Fibroblast of lung (primary cell): ENCODE data around the gene S100A7A. TPM values are rescaled to one million over a fixed set of nuclear protein-coding genes. Genes with fewer than 3 reads are reported as not detected.

Experiments used
- DNase-seq, 2 donors: peaks; one replicate each; pipeline versions ENCODE4 v3.0.0 to v3.0.0-alpha.2; 2010; ENCODE audit warnings: low read depth in 2 of 2
- H2AFZ ChIP-seq: 2 replicates; pipeline ENCODE4 v1.5.1; 2012; ENCODE audit warnings: low read length, control low read depth, inconsistent platforms
- H3K27ac ChIP-seq: 2 replicates; pipeline ENCODE4 v1.5.1; 2011; ENCODE audit warnings: low read length, control low read depth; ENCODE audit not compliant: insufficient read depth
- H3K27me3 ChIP-seq: 2 replicates; pipeline ENCODE4 v1.5.1; 2011; ENCODE audit warnings: mild to moderate bottlenecking, low read length; ENCODE audit not compliant: control insufficient read depth, insufficient read depth
- H3K36me3 ChIP-seq: 2 replicates; pipeline ENCODE4 v1.5.1; 2011; ENCODE audit warnings: low read length; ENCODE audit not compliant: control insufficient read depth, insufficient read depth
- H3K4me1 ChIP-seq: 2 replicates; pipeline ENCODE4 v1.5.1; 2011; ENCODE audit warnings: low read length; ENCODE audit not compliant: control insufficient read depth, insufficient read depth; ENCODE audit errors: extremely low read depth
- H3K4me2 ChIP-seq: 2 replicates; pipeline ENCODE4 v1.5.1; 2011; ENCODE audit warnings: low read length, control low read depth; ENCODE audit not compliant: insufficient read depth; ENCODE audit errors: extremely low read depth
- H3K4me3 ChIP-seq, 4 experiments: fragments of 200-600 bp in 1 of 4; sonication (generic) in 1 of 4; replicated peaks in 1 of 4; 2 replicates each; pipeline ENCODE4 v1.5.1; 2011 to 2016; ENCODE audit warnings: low read length in 4 of 4, low read depth in 3 of 4, mild to moderate bottlenecking in 3 of 4, control low read depth in 2 of 4, inconsistent platforms in 1 of 4, mixed read lengths in 1 of 4; ENCODE audit not compliant: insufficient read depth in 1 of 4; ENCODE audit errors: control extremely low read depth in 1 of 4
- H3K79me2 ChIP-seq: 2 replicates; pipeline ENCODE4 v1.5.1; 2012; ENCODE audit warnings: mild to moderate bottlenecking, low read length, inconsistent platforms; ENCODE audit not compliant: control insufficient read depth, insufficient read depth
- H3K9ac ChIP-seq: 2 replicates; pipeline ENCODE4 v1.5.1; 2011; ENCODE audit warnings: mild to moderate bottlenecking, low read length, control low read depth; ENCODE audit not compliant: insufficient read depth
- H3K9me3 ChIP-seq: 2 replicates; pipeline ENCODE4 v1.5.1; 2012; ENCODE audit warnings: low read depth, low read length; ENCODE audit not compliant: control insufficient read depth, insufficient read depth
- H4K20me1 ChIP-seq: 2 replicates; pipeline ENCODE4 v1.5.1; 2011; ENCODE audit warnings: low read length; ENCODE audit not compliant: control insufficient read depth, insufficient read depth; ENCODE audit errors: extremely low read depth
- CTCF ChIP-seq, 2 donors: IDR thresholded peaks in 1 of 2; conservative IDR thresholded peaks in 1 of 2; 1 replicate in 1 of 2; 2 replicates in 1 of 2; pipeline ENCODE4 v1.5.1; 2011 to 2012; ENCODE audit warnings: low read length in 2 of 2, control low read depth in 1 of 2, inconsistent platforms in 1 of 2, low read depth in 1 of 2, mild to moderate bottlenecking in 1 of 2
- EZH2 ChIP-seq: IDR thresholded peaks from 2 replicates; pipeline ENCODE4 v1.5.1; 2012; ENCODE audit warnings: low read length, control low read depth, mild to moderate bottlenecking; ENCODE audit errors: missing control alignments
- polyA plus RNA-seq, 2 donors: library from polyadenylated mRNA; depleted of rRNA in 1 of 2; stranded (reverse) in 1 of 2; unstranded in 1 of 2; fragments of >200 nt; gene quantifications; 2 replicates each; pipeline ENCODE4 v1.2.1, GENCODE V29; 2011 to 2012; ENCODE audit warnings: missing spikeins in 1 of 2
- total RNA-seq: library from RNA; depleted of rRNA; stranded (reverse); fragments of >200 nt; gene quantifications from 2 replicates; pipeline ENCODE4 v1.2.1, GENCODE V29; 2014

S100A7A gene
- total and polyA plus RNA-seq, 2 donors (not counting 1 experiment from before 2014, with no cell fraction given), result not detected

DNA sequence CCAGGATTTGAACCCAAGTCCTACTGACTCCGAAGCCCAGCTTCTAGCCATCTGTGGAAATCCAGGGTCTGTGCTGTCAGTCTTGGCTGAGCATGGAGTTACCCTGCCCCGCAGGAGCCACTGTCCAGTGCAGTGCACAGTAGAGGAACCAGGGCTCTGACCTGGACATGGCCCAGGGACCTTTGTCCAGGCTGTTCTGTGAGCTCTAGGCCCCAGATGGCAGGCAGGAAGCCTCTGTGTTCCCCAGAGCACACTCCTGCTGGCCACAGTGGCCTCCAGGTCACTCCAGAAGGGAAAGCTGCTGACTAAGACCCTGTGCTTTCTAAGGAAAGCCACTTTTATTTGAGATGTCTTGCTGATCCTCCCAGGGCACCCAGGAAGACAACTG, 13.8 kb downstream of the S100A7A start:
- TF ChIP-seq EZH2 (no peak), CTCF (conservative IDR thresholded peaks at IDR 0.05 in 1 of 2, IDR thresholded peaks at IDR 0.05 in 1 of 2; ENCODE audit: low read depth in 1 of 2, low read length in 2 of 2) (no peak)
- no peak overlapping the region for H3K4me3 ChIP-seq
- H3K27ac ChIP-seq, result no peak overlapping the region
- H2AFZ ChIP-seq, result no peak overlapping the region
- no peak overlapping the region for H3K4me2 ChIP-seq
- no peaks in the 10 kb centered on the region for H3K4me1 ChIP-seq
- no peak for DNase-seq
- no peaks in the 10 kb centered on the region for H4K20me1 ChIP-seq
- H3K36me3 ChIP-seq, result no peaks in the 10 kb centered on the region
- H3K9me3 ChIP-seq, result no peaks in the 10 kb centered on the region
- no peaks in the 10 kb centered on the region for H3K27me3 ChIP-seq
- no peaks in the 10 kb centered on the region for H3K79me2 ChIP-seq
- H3K9ac ChIP-seq, result no peak overlapping the region

DNA sequence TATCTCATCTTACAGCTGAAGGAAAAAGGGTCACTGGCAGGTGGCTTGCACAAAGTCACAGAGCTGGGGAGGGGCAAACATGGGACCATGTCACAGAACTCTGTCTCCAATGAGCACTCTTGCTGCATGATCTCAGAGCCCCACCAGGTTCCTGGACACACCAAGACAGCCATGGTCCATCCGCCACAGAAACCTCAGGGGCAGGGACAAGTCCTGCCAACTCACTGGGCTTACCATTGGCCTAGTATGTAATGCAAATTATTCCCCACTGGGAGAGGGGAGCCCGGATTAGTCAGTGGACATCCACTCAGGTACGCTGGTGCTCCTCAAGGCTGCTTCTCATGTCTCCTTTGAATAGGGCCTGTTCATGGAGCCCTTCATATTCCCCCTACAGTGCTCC, 14.2 kb downstream of the S100A7A start:
- H2AFZ ChIP-seq, result no peak overlapping the region
- no peak for DNase-seq
- no peaks in the 10 kb centered on the region for H3K9me3 ChIP-seq
- H3K4me2 ChIP-seq, result no peak overlapping the region
- no peaks in the 10 kb centered on the region for H3K79me2 ChIP-seq
- no peaks in the 10 kb centered on the region for H3K36me3 ChIP-seq
- no peak overlapping the region for H3K9ac ChIP-seq
- no peaks in the 10 kb centered on the region for H4K20me1 ChIP-seq
- no peaks in the 10 kb centered on the region for H3K27me3 ChIP-seq
- no peak overlapping the region for H3K27ac ChIP-seq
- TF ChIP-seq CTCF (conservative IDR thresholded peaks at IDR 0.05 in 1 of 2, IDR thresholded peaks at IDR 0.05 in 1 of 2; ENCODE audit: low read depth in 1 of 2, low read length in 2 of 2) (no peak), EZH2 (no peak)
- H3K4me1 ChIP-seq, result no peaks in the 10 kb centered on the region
- no peak overlapping the region for H3K4me3 ChIP-seq

DNA sequence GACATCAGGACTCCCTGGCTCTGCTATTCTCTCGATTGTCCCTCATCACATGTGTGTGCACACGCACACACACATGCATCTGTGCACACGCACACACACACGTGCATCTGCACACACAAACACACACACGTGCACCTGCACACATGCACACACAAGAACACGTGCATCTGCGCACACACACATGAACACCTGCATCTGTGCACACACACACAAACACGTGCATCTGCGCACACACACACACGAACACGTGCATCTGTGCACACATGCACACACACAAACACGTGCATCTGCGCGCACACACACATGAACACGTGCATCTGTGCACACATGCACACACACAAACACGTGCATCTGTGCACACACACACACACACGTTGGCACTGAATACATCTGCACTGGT, 14.7 kb downstream of the S100A7A start:
- no peaks in the 10 kb centered on the region for H3K36me3 ChIP-seq
- H3K79me2 ChIP-seq, result no peaks in the 10 kb centered on the region
- H3K9me3 ChIP-seq, result no peaks in the 10 kb centered on the region
- H2AFZ ChIP-seq, result no peak overlapping the region
- no peaks in the 10 kb centered on the region for H4K20me1 ChIP-seq
- TF ChIP-seq CTCF (conservative IDR thresholded peaks at IDR 0.05 in 1 of 2, IDR thresholded peaks at IDR 0.05 in 1 of 2; ENCODE audit: low read depth in 1 of 2, low read length in 2 of 2), result no peak
- TF ChIP-seq EZH2, result no peak
- no peak overlapping the region for H3K4me2 ChIP-seq
- no peak for DNase-seq
- no peaks in the 10 kb centered on the region for H3K27me3 ChIP-seq
- H3K27ac ChIP-seq, result no peak overlapping the region
- H3K4me3 ChIP-seq, result no peak overlapping the region
- H3K9ac ChIP-seq, result no peak overlapping the region
- H3K4me1 ChIP-seq, result no peaks in the 10 kb centered on the region
